Ovary (tissue), 3 donors: ENCODE measurements around the gene AMFR.

ENCODE experiments used
- POLR2A ChIP-seq: fragments of 450-650 bp; IDR thresholded peaks from one replicate; pipeline ENCODE4 v1.6.1; 2017; ENCODE audit warnings: antibody characterized with exemption, mild to moderate bottlenecking, moderate library complexity
- TF ChIP-seq, protein P1 (sequence below), 3 donors: fragments of 450-650 bp in 2 of 3; fragments of 200-600 bp in 1 of 3; IDR thresholded peaks; one replicate each; pipeline versions ENCODE4 v1.5.1 to v1.8.0; 2016 to 2022; ENCODE audit warnings: antibody characterized with exemption in 3 of 3, mild to moderate bottlenecking in 1 of 3
- donor health status: DM: no; HTN: no; CAD: no.

DNA sequence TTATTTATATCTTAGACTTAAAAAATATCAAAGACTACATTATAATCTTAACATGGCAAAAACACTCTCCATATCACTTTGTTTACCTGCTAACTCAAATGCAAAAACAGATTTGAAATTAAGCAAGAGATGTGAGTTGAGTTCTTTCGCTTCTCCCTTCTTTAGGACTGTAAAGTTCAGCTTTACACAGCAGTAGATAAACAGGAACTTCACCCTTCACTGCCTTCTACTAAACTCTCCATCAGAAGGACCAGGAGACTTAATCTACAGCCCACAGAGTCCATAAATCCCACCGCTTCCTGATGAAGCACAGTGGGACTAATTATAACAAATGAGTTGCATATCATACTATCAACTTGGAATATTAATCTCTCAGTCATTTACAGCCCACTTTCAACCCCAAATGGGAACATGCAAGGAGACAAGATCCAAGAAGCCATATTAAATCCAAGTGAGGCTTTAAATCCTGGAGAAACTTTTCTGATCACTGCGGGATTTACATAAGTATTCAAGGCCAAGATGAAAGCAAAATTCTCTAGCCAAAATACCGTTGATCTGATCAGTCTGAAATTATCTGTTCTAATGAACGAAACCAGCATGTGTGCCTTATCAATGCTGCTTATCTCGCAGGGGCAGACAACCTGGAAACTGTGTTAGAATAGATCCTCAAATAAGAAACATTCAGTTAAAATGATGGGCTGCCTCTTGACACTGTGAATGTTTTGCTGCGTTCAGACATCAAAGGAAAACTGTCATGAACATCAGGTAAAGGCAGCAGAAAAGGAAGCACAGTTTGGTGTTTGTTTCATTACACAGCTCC is 1.6 kb downstream of the AMFR start:
- TF ChIP-seq, protein P1, sequence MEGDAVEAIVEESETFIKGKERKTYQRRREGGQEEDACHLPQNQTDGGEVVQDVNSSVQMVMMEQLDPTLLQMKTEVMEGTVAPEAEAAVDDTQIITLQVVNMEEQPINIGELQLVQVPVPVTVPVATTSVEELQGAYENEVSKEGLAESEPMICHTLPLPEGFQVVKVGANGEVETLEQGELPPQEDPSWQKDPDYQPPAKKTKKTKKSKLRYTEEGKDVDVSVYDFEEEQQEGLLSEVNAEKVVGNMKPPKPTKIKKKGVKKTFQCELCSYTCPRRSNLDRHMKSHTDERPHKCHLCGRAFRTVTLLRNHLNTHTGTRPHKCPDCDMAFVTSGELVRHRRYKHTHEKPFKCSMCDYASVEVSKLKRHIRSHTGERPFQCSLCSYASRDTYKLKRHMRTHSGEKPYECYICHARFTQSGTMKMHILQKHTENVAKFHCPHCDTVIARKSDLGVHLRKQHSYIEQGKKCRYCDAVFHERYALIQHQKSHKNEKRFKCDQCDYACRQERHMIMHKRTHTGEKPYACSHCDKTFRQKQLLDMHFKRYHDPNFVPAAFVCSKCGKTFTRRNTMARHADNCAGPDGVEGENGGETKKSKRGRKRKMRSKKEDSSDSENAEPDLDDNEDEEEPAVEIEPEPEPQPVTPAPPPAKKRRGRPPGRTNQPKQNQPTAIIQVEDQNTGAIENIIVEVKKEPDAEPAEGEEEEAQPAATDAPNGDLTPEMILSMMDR (IDR thresholded peaks at IDR 0.05) = no peak
- TF ChIP-seq POLR2A = no peak
